ENCODE data around the gene UBE2L6.

Gene UBE2L6

DNA sequence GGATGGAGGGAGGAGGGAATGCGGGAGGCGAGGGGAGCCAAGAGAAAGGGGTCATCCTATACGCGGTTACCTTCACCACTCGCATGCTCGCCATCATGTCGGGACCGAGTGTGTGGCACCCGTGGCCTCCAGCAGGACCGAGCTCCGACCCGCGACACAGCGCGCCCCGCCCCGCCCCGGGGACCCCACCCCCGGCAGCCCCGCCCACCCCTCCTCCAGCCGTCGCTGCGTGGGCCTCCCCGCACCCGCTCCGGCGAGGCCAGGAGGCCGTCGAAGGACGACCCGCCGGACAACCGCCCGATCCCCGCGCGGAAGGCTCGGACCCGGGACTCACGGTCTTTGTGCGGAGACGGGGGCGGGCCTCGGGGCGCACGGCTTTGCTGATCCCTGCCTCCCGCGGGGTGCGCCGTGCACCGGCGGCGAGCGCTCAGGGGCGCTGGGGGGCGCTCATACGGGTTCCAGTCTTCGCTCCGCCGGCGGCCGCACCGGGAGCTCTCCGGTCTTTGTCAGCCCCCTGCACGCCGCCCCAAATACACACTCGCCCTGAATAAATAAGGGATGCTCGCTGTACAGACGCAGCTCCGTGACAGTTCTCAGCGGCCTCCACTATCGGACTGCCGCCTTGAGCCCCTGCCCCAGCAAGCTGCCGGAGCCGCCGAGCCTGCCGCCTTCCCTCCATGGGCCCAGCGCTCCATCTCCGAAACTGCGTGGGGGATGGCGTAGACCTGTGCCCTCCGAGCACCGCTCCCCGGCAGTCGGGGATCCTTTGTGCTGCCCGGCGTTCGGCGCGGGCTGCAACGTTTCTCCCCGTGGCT lies at the start of gene UBE2L6:
Gene UBE2L6 (minus strand): TSS at position 158 of the 815 bp plus-strand sequence. CDS start 61 bp downstream, at position 97.
- peak within 1 kb of the TSS; percentile 31 for H3K27ac ChIP-seq (ENCODE audit: poor library complexity, severe bottlenecking)
- DNase-seq (ENCODE audit: low spot score) = no peak

DNA sequence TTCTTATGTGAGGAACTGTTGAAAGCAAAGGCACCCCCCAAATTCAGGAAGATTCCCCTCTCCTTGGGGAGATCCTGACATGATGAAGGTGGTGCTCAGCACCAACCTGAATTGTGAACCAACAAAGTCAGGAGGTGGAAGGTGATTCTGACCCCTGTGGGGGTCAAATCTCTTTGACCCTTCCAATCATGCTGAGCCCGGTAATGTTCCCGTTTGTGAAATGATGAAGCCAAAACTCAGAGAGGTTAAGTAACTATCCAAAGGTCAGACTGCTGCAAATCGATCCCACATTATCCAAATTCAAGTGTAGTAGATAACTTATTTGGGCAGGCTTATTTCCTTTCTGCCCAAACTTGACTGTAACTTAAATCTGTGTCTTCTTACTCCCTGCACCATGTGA lies 49.1 kb upstream of the UBE2L6 start:
- H3K4me1 ChIP-seq (ENCODE audit: insufficient read depth, poor library complexity, severe bottlenecking) = peaks cover 3% of the 10 kb centered on the region
- H3K27me3 ChIP-seq (ENCODE audit: insufficient read depth, poor library complexity, severe bottlenecking) = no peaks in the 10 kb centered on the region
- no peak for ATAC-seq (ENCODE audit: low read depth)
- no peaks in the 10 kb centered on the region for H3K9me3 ChIP-seq (ENCODE audit: severe bottlenecking)
- H3K4me3 ChIP-seq (ENCODE audit: severe bottlenecking) = no peak overlapping the region
- no peaks in the 10 kb centered on the region for H3K36me3 ChIP-seq (ENCODE audit: low read depth)
- TF ChIP-seq, protein P1, sequence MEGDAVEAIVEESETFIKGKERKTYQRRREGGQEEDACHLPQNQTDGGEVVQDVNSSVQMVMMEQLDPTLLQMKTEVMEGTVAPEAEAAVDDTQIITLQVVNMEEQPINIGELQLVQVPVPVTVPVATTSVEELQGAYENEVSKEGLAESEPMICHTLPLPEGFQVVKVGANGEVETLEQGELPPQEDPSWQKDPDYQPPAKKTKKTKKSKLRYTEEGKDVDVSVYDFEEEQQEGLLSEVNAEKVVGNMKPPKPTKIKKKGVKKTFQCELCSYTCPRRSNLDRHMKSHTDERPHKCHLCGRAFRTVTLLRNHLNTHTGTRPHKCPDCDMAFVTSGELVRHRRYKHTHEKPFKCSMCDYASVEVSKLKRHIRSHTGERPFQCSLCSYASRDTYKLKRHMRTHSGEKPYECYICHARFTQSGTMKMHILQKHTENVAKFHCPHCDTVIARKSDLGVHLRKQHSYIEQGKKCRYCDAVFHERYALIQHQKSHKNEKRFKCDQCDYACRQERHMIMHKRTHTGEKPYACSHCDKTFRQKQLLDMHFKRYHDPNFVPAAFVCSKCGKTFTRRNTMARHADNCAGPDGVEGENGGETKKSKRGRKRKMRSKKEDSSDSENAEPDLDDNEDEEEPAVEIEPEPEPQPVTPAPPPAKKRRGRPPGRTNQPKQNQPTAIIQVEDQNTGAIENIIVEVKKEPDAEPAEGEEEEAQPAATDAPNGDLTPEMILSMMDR (IDR thresholded peaks at IDR 0.05; ENCODE audit: poor library complexity, severe bottlenecking) = no peak
- no peak for DNase-seq (ENCODE audit: low spot score)
- H3K27ac ChIP-seq (ENCODE audit: poor library complexity, severe bottlenecking) = no peak overlapping the region

More for the DNA sequence above, at the start of gene UBE2L6:
- peak; percentile 75 for ATAC-seq (ENCODE audit: low read depth)
- TF ChIP-seq, protein P1 (IDR thresholded peaks at IDR 0.05; ENCODE audit: poor library complexity, severe bottlenecking) = no peak
- H3K4me1 ChIP-seq (ENCODE audit: insufficient read depth, poor library complexity, severe bottlenecking) = peaks cover 10% of the 10 kb centered on the region
- H3K4me3 ChIP-seq (ENCODE audit: severe bottlenecking) = peak within 1 kb of the TSS; percentile 50
- no peaks in the 10 kb centered on the region for H3K36me3 ChIP-seq (ENCODE audit: low read depth)
- H3K27me3 ChIP-seq (ENCODE audit: insufficient read depth, poor library complexity, severe bottlenecking) = no peaks in the 10 kb centered on the region
- no peaks in the 10 kb centered on the region for H3K9me3 ChIP-seq (ENCODE audit: severe bottlenecking)

DNA sequence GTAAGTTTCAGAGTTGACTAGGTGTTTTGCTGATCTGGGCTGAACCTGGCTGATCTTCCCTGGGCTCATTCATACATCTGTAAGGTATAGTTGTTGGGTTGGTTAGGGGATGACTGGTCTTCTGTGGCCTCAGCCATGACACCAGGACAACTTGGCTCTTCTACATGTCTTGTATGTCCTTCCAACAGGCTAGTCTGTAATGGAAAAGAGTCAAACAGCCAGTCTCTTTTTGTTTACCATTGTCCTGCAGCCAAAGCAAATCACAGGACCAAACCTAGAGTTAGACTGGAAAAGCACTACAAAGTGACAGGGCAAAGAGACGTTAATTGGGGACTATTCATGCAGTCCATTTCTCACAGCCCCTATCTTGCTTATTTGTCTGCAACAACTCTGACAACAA lies 47.8 kb upstream of the UBE2L6 start:
- Histone ChIP-seq H3K27ac (ENCODE audit: poor library complexity, severe bottlenecking) (no peak overlapping the region), H3K4me1 (ENCODE audit: insufficient read depth, poor library complexity, severe bottlenecking) (peaks cover 3% of the 10 kb centered on the region), H3K27me3 (ENCODE audit: insufficient read depth, poor library complexity, severe bottlenecking) (no peaks in the 10 kb centered on the region), H3K9me3 (ENCODE audit: severe bottlenecking) (no peaks in the 10 kb centered on the region), H3K36me3 (ENCODE audit: low read depth) (no peaks in the 10 kb centered on the region), H3K4me3 (ENCODE audit: severe bottlenecking) (no peak overlapping the region)
- DNase-seq (ENCODE audit: low spot score) (no peak), ATAC-seq (ENCODE audit: low read depth) (no peak)
- TF ChIP-seq, protein P1 (IDR thresholded peaks at IDR 0.05; ENCODE audit: poor library complexity, severe bottlenecking) = no peak

DNA sequence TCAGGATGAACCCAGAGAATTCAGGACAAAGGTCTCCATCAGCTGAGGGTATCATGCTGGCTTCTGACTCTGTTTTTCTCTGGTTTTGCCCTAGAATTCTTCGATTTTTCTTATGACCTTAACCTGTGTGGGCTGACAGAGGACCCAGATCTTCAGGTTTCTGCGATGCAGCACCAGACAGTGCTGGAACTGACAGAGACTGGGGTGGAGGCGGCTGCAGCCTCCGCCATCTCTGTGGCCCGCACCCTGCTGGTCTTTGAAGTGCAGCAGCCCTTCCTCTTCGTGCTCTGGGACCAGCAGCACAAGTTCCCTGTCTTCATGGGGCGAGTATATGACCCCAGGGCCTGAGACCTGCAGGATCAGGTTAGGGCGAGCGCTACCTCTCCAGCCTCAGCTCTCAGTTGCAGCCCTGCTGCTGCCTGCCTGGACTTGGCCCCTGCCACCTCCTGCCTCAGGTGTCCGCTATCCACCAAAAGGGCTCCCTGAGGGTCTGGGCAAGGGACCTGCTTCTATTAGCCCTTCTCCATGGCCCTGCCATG lies 46.8 kb upstream of the UBE2L6 start:
- no peak overlapping the region for H3K4me3 ChIP-seq (ENCODE audit: severe bottlenecking)
- TF ChIP-seq, protein P1 (IDR thresholded peaks at IDR 0.05; ENCODE audit: poor library complexity, severe bottlenecking) = no peak
- no peaks in the 10 kb centered on the region for H3K36me3 ChIP-seq (ENCODE audit: low read depth)
- no peaks in the 10 kb centered on the region for H3K9me3 ChIP-seq (ENCODE audit: severe bottlenecking)
- H3K4me1 ChIP-seq (ENCODE audit: insufficient read depth, poor library complexity, severe bottlenecking) = peaks cover 3% of the 10 kb centered on the region
- H3K27ac ChIP-seq (ENCODE audit: poor library complexity, severe bottlenecking) = no peak overlapping the region
- no peaks in the 10 kb centered on the region for H3K27me3 ChIP-seq (ENCODE audit: insufficient read depth, poor library complexity, severe bottlenecking)
- DNase-seq (ENCODE audit: low spot score) (no peak), ATAC-seq (ENCODE audit: low read depth) (no peak)

DNA sequence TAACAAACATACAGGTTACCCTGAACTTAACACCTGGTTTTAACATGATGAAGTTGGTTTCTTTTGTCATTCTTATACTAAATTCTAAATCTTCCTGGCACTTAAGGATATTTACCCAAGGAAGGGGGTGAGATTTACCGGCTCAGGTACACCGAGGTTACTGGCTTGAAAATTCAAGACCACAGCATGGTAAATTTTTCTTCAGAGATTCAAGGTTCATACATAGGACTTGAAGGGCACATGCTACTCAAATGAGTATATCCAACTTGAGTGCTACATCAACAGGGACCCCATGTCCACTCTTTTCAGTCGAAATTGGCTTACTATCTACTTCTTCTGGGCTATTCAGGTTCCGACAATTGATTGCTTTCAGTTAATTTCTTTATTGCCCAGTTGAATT lies 42.7 kb upstream of the UBE2L6 start:
- no peak overlapping the region for H3K4me3 ChIP-seq (ENCODE audit: severe bottlenecking)
- ATAC-seq (ENCODE audit: low read depth) (no peak), DNase-seq (ENCODE audit: low spot score) (no peak)
- TF ChIP-seq, protein P1 (IDR thresholded peaks at IDR 0.05; ENCODE audit: poor library complexity, severe bottlenecking) = no peak
- H3K36me3 ChIP-seq (ENCODE audit: low read depth) = no peaks in the 10 kb centered on the region
- H3K27ac ChIP-seq (ENCODE audit: poor library complexity, severe bottlenecking) = no peak overlapping the region
- H3K27me3 ChIP-seq (ENCODE audit: insufficient read depth, poor library complexity, severe bottlenecking) = peaks cover 5% of the 10 kb centered on the region
- no peaks in the 10 kb centered on the region for H3K4me1 ChIP-seq (ENCODE audit: insufficient read depth, poor library complexity, severe bottlenecking)
- no peaks in the 10 kb centered on the region for H3K9me3 ChIP-seq (ENCODE audit: severe bottlenecking)

All from RWPE2 (cell line).